ENCODE measurements around the gene SLC25A1.
A peak's percentile ranks its signal among the peaks of the same experiment; 100 is the strongest.

- TF ChIP-seq, protein P1, sequence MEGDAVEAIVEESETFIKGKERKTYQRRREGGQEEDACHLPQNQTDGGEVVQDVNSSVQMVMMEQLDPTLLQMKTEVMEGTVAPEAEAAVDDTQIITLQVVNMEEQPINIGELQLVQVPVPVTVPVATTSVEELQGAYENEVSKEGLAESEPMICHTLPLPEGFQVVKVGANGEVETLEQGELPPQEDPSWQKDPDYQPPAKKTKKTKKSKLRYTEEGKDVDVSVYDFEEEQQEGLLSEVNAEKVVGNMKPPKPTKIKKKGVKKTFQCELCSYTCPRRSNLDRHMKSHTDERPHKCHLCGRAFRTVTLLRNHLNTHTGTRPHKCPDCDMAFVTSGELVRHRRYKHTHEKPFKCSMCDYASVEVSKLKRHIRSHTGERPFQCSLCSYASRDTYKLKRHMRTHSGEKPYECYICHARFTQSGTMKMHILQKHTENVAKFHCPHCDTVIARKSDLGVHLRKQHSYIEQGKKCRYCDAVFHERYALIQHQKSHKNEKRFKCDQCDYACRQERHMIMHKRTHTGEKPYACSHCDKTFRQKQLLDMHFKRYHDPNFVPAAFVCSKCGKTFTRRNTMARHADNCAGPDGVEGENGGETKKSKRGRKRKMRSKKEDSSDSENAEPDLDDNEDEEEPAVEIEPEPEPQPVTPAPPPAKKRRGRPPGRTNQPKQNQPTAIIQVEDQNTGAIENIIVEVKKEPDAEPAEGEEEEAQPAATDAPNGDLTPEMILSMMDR (conservative IDR thresholded peaks at IDR 0.05; ENCODE audit: low read depth, low read length) = peak; percentile 75
- no peak for TF ChIP-seq USF2 (IDR thresholded peaks at IDR 0.05; ENCODE audit: low read depth, low read length)
These were observed 1.0 kb upstream of the SLC25A1 start for GRCh38 chr22:19179497-19180048.
